ENCODE measurements around the gene ZNF598.
"Not testable (repeated sequence)": the region's sequence is repeated elsewhere in the genome, so short reads cannot be mapped to it uniquely, and the experiment has no call there.

Gene ZNF598

DNA sequence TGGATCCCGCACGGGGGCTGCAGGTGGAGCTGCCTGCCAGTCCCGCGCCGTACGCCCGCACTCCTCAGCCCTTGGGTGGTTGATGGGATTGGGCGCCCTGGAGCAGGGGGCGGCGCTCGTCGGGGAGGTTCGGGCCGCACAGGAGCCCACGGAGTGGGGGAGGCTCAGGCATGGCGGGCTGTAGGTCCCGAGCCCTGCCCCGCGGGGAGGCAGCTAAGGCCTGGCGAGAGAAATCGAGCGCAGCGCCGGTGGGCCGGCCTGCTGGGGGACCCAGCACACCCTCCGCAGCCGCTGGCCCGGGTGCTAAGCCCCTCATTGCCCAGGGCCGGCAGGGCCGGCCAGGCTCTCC, 51.5 kb downstream of the ZNF598 start:
- H3K36me3 ChIP-seq (ENCODE audit: control insufficient read depth in 1 of 2, insufficient read depth in 2 of 2, low read length in 2 of 2): peaks cover 3 to 19% of the 10 kb centered on the region in 2 donors
- H3K27ac ChIP-seq (ENCODE audit: low read length); H3K9me3 ChIP-seq (ENCODE audit: control insufficient read depth in 1 of 2, low read length in 2 of 2); H3K4me3 ChIP-seq (ENCODE audit: low read depth in 1 of 2, low read length in 2 of 2); H3K27me3 ChIP-seq (ENCODE audit: low read depth, low read length): not testable (repeated sequence)
- H3K4me1 ChIP-seq (ENCODE audit: control insufficient read depth in 1 of 2, insufficient read depth in 2 of 2, low read length in 2 of 2): peaks cover 5 to 21% of the 10 kb centered on the region in 2 donors

DNA sequence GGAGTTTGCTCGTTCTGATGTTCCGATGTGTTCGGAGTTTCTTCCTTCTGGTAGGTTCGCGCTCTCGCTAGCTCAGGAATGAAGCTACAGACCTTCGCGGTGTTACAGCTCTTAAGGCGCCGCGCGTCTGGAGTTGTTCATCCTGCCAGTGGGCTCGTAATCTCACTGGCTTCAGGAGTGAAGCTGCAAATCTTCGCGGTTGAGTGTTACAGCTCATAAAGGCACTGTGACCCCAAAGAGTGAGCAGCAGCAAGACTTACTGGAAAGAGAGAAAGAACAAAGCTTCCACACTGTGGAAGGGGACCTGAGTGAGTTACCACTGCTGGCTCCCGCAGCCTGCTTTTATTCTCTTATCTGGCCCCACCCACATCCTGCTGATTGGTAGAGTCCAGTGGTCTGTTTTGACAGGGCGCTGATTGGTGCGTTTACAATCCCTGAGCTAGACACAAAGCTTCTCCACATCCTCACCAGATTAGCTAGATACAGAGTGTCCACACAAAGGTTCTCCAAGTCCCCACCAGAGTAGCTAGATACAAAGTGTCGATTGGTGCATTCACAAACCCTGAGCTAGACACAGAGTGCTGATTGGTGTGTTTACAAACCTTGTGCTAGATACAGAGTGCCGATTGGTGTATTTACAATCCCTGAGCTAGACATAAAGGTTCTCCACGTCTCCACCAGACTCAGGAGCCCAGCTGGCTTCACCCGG, 52.0 kb downstream of the ZNF598 start:
- not testable (repeated sequence) for H3K4me3 ChIP-seq (ENCODE audit: low read depth in 1 of 2, low read length in 2 of 2); H3K27me3 ChIP-seq (ENCODE audit: low read depth, low read length); H3K27ac ChIP-seq (ENCODE audit: low read length); H3K9me3 ChIP-seq (ENCODE audit: control insufficient read depth in 1 of 2, low read length in 2 of 2)
- Histone ChIP-seq H3K4me1 (ENCODE audit: control insufficient read depth in 1 of 2, insufficient read depth in 2 of 2, low read length in 2 of 2) (peaks cover 5 to 18% of the 10 kb centered on the region in 2 donors), H3K36me3 (ENCODE audit: control insufficient read depth in 1 of 2, insufficient read depth in 2 of 2, low read length in 2 of 2) (peaks cover 0 to 14% of the 10 kb centered on the region in 2 donors)

DNA sequence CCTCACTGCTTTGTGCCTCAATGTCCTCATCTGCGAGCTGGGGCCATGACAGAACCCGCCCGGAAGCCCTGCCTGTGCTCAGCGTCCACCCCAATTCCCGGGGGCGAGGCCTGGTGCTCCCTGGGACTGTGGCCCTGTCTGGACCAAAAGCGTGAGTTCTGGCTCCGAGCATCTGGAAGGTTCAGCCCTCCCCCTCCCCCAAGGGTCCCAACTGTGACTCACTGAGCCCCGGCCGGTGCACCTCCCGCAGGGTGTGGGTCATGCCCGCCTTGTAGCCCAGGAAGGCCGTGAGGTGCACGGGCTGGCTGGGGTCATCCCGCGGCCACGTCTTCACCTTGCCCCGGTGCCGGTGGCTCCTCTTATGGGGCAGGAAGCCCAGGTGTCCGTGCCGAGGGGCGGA, 55.9 kb downstream of the ZNF598 start:
- H3K27me3 ChIP-seq (ENCODE audit: low read depth, low read length): no peaks in the 10 kb centered on the region
- no peak overlapping the region for H3K27ac ChIP-seq (ENCODE audit: low read length)
- H3K9me3 ChIP-seq (ENCODE audit: control insufficient read depth in 1 of 2, low read length in 2 of 2): no peaks in the 10 kb centered on the region
- H3K36me3 ChIP-seq (ENCODE audit: control insufficient read depth in 1 of 2, insufficient read depth in 2 of 2, low read length in 2 of 2): no peaks in the 10 kb centered on the region
- peaks cover 0 to 1% of the 10 kb centered on the region in 2 donors for H3K4me1 ChIP-seq (ENCODE audit: control insufficient read depth in 1 of 2, insufficient read depth in 2 of 2, low read length in 2 of 2)
- no peak overlapping the region for H3K4me3 ChIP-seq (ENCODE audit: low read depth in 1 of 2, low read length in 2 of 2)

DNA sequence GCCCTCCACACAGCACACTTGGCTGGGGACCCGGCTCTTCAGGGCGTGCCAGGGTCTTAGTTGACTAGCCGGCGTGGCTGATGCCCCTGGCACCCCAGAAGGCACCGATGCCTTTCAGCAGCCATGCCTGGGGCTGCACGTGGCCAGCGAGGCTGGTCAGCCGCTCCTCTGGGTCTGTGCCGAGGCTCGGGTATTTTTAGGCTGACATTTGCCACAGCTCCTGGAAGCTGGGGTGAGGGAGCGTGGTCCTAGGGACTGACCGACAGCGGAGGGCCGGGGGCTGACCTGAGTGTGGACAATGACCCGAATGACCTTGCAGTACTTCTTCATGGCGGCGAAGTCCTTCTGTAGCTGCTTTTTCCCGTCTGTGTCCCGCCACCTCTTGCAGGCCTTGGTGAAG, 59.1 kb downstream of the ZNF598 start:
- H3K4me3 ChIP-seq (ENCODE audit: low read depth in 1 of 2, low read length in 2 of 2): no peak overlapping the region
- H3K27ac ChIP-seq (ENCODE audit: low read length): no peak overlapping the region
- no peaks in the 10 kb centered on the region for H3K4me1 ChIP-seq (ENCODE audit: control insufficient read depth in 1 of 2, insufficient read depth in 2 of 2, low read length in 2 of 2)
- H3K36me3 ChIP-seq (ENCODE audit: control insufficient read depth in 1 of 2, insufficient read depth in 2 of 2, low read length in 2 of 2): no peaks in the 10 kb centered on the region
- H3K9me3 ChIP-seq (ENCODE audit: control insufficient read depth in 1 of 2, low read length in 2 of 2): no peaks in the 10 kb centered on the region
- H3K27me3 ChIP-seq (ENCODE audit: low read depth, low read length): no peaks in the 10 kb centered on the region

DNA sequence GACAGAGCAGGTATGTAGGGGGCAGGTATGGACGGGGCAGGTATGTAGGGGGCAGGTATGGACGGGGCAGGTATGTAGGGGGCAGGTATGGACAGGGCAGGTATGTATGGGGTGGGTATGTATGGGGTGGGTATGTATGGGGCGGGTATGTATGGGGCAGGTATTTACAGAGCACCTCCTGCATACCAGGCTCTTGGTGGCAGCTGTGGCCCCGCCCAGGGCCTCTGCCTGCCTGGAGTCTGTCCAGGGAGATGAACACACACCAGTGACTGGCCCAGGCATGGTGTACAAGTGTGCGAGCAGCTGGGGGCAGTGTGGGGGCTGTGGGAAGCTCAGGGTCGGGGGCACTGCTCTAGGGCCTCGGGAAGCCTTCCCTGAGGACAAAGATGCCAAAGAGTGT, 59.6 kb downstream of the ZNF598 start:
- no peaks in the 10 kb centered on the region for H3K4me1 ChIP-seq (ENCODE audit: control insufficient read depth in 1 of 2, insufficient read depth in 2 of 2, low read length in 2 of 2)

DNA sequence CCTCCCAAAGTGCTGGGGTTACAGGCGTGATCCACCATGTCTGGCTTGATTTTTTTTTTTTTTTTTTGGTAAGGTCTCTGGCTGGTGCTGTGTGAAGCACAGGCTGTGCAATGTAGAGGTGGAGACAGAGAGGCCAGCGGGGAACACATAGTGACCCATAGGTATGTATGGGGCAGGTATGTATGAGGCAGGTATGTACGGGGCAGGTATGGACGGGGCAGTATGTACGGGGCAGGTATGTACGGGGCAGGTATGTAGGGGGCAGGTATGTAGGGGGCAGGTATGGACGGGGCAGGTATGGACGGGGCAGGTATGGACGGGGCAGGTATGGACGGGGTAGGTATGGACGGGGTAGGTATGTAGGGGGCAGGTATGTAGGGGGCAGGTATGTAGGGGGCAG, 60.1 kb downstream of the ZNF598 start:
- H3K27me3 ChIP-seq (ENCODE audit: low read depth, low read length): no peaks in the 10 kb centered on the region
- no peaks in the 10 kb centered on the region for H3K9me3 ChIP-seq (ENCODE audit: control insufficient read depth in 1 of 2, low read length in 2 of 2)
- no peaks in the 10 kb centered on the region for H3K36me3 ChIP-seq (ENCODE audit: control insufficient read depth in 1 of 2, insufficient read depth in 2 of 2, low read length in 2 of 2)
- no peak overlapping the region for H3K4me3 ChIP-seq (ENCODE audit: low read depth in 1 of 2, low read length in 2 of 2)
- H3K4me1 ChIP-seq (ENCODE audit: control insufficient read depth in 1 of 2, insufficient read depth in 2 of 2, low read length in 2 of 2): no peaks in the 10 kb centered on the region
- H3K27ac ChIP-seq (ENCODE audit: low read length): no peak overlapping the region

More for the DNA sequence above, 59.6 kb downstream of the ZNF598 start:
- no peaks in the 10 kb centered on the region for H3K9me3 ChIP-seq (ENCODE audit: control insufficient read depth in 1 of 2, low read length in 2 of 2)
- H3K36me3 ChIP-seq (ENCODE audit: control insufficient read depth in 1 of 2, insufficient read depth in 2 of 2, low read length in 2 of 2): no peaks in the 10 kb centered on the region
- no peaks in the 10 kb centered on the region for H3K27me3 ChIP-seq (ENCODE audit: low read depth, low read length)
- H3K27ac ChIP-seq (ENCODE audit: low read length): no peak overlapping the region
- H3K4me3 ChIP-seq (ENCODE audit: low read depth in 1 of 2, low read length in 2 of 2): no peak overlapping the region
